ENCODE results near the gene INSC. TPM values are rescaled to one million over a fixed set of nuclear protein-coding genes. Genes with fewer than 3 reads are reported as not detected.

Gene INSC, protein sequence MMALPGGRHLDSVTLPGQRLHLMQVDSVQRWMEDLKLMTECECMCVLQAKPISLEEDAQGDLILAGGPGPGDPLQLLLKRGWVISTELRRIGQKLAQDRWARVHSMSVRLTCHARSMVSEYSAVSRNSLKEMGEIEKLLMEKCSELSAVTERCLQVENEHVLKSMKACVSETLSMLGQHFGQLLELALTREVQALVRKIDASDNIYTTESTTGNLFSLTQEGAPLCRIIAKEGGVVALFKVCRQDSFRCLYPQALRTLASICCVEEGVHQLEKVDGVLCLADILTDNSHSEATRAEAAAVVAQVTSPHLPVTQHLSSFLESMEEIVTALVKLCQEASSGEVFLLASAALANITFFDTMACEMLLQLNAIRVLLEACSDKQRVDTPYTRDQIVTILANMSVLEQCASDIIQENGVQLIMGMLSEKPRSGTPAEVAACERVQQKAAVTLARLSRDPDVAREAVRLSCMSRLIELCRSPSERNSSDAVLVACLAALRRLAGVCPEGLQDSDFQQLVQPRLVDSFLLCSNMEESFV
- under 0.01 and 1.2 TPM in 2 replicates for total RNA-seq

GRCh38 chr11:15114501-15115475 lies at the start of gene INSC:
INSC (plus strand) TSS chr11:15114923; CDS start chr11:15149175, 34,252 bp downstream.

GRCh38 chr11:15073361-15074205 lies 41.1 kb upstream of the INSC start, which contains the start of gene CALCB:
CALCB (plus strand) TSS chr11:15073593; CDS start chr11:15074719, 1,126 bp downstream.

Other genes starting within 250 kb of the INSC start
- gene CYP2R1, start 222.7 kb upstream of the INSC start, total RNA-seq: 8.9 and 10.6 TPM in 2 replicates
- gene CALCA, start 142.6 kb upstream of the INSC start, total RNA-seq: not detected in 2 replicates
- 0.15 TPM in 1 of 2 replicates, not detected in the other for gene CALCB, start 41.3 kb upstream of the INSC start, total RNA-seq

Data from smooth muscle cell of trachea (primary cell).